HG03460 (cell line): ENCODE data around the gene ADM.
"Not testable (repeated sequence)": the region's sequence is repeated elsewhere in the genome, so short reads cannot be mapped to it uniquely, and the experiment has no call there.

Experiments used
- ATAC-seq: cut with Tn5 transposase; IDR thresholded peaks from one replicate; pipeline ENCODE4 v1.9.1; 2021; ENCODE audit not compliant: unreplicated experiment

The ADM gene

DNA sequence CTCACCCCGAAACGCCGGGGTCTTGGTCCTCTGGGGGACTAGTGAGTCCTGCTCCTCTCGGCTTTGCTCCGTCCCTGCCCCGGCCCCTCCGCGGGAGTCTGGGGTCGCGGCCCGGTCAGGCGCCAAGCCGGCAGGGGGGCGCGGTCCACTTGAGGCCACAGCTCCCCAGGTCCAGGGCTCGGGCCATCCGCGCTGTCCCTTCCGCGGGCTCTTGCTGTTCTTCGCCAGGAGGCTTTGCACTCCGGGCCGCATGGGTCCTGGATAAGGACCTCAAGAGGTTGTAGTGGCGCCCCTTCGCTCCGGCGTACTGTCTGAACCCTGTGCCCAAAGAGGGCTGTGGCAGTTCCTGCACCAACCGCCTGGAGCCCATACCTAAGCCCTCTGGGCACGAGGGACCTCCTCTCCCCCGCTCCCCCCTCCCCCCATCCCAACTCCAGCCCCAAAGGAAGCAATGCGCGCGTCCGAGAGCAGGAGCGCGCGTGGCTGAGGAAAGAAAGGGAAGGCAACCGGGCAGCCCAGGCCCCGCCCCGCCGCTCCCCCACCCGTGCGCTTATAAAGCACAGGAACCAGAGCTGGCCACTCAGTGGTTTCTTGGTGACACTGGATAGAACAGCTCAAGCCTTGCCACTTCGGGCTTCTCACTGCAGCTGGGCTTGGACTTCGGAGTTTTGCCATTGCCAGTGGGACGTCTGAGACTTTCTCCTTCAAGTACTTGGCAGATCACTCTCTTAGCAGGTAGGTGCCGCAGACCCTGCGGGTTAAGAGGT lies at the start of gene ADM:
TSS of gene ADM (plus strand) at position 579 of the 767 bp plus-strand sequence. CDS start 628 bp downstream, outside the sequence.
- ATAC-seq, result no peak

DNA sequence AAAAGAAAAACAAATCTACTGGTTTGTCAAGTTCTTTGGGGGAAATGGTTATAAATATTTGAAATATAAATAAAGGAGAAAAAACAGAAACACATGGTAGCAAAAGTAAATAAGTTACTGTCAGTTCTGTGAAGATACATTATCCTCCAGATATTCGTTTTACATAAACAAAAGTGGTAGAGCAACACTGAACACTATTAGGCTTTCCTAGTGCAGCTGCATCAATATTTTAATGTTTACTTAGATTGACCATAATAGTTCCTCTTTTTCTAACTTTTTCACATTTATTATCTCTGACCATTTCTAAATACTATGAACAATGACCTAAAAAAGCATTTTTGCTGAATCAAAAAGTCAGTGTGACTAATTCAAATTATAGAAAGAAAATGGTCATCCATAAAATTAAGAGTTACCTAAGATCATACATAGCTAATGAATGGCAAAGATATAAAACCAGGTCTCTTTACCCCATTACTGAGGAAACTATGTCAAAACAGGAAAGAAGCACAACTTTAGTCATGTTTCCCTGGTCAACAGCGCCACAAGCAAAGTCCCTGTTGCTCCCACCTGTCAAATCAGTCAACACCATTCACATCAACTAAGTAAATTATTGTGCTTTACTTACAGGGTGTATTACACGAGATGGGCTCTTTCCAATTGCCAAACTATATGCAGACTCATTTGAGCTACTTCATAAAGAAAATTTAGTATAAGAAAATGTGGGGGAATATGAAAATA lies 49.3 kb upstream of the ADM start:
- ATAC-seq, result no peak

DNA sequence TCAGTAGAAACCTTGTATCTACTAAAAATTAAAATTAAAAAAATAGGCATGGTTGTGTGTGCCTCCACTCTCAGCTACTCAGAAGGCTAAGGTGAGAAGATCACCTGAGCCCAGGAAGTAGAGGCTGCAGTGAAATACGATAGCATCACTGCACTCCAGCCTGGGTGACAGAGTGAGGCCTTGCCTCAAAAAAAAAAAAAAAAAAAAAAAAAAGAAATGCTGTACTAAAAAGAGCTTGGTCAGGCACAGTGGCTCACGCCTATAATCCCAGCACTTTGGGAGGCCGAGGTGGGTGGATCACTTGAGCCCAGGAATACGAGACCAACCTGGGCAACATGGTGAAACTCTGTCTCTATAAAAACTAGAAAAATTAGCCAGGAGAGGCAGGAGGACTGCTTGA lies 47.4 kb upstream of the ADM start:
- ATAC-seq, result no peak

- ATAC-seq, result no peak
Observed at GRCh38 chr11:10261821-10262220, 43.1 kb upstream of the ADM start.

GRCh38 chr11:10263929-10264328 lies 40.9 kb upstream of the ADM start:
- ATAC-seq, result no peak

- ATAC-seq, result not testable (repeated sequence)
Observed at GRCh38 chr11:10264716-10265115, 40.2 kb upstream of the ADM start.

DNA sequence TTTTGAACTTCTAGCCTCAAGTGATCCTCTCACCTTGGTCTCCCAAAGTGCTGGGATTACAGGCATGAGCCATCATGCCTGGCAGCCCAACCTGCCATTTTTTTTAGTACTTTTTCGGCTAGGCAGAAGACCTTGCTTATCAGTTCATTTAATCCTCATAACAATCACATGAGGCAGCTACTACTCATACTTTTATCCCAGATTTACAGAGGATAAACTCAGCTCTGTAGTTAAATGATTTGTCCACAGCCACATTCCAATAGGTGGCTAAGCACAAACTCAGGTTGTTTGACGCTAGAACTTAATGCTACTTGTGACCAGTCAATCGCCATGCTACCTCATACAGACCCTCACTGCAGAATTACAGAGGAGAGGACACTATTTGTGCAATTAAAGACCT lies 38.9 kb upstream of the ADM start:
- ATAC-seq, result no peak

GRCh38 chr11:10267821-10268220 lies 37.1 kb upstream of the ADM start:
- no peak for ATAC-seq

DNA sequence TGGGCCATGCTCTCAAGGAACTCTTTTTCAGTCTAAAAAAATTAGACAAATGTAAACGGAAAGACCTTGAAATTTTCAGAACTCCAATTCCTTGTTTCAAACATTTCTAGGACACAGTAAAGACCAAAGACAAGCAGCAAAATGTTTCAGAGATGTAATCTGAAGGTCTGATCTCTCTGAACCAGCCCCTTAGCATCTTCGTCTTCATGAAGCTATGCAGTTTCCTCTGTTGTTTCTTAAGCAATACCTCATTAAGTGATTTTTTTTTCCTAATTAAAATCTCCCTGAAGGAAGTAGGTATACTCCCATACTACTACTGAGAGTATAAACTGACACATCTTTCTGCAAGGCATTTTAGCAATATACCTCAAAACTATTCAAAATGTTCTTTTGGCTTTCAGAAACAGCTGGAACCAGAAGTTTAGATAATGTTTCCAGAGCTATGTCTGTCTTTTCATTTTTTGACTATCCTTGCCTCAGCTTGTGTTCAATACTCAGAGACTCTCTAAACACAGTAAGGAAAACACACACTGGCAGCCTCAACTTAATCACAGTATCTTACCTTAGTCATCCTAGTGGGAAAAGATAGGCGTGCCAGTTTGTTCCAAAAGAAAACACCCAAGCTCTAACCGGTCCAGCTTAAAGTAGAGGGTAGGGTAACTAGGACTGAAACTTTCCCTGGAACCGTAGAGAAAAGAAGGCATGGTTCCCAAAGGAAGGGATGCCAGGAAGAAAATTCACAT lies 36.0 kb upstream of the ADM start:
- no peak for ATAC-seq

DNA sequence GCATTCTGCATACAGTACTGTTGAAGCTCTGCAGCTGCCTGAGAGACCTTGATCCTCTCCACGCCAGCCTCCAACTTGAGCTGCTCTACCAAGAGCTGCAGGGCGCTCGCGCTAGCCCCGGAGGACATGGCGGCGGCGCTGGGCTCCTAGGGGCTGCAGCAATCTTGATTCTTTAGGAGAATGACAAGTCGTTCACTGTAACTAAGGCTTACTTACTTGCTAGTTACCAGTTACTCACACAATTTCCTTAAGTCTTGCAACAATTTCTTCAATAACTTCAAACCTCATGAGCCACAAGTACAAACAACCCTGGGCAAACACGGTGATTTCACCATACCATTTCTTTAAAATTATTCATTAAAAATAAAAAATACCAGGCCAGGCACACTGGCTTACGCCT lies 32.7 kb upstream of the ADM start:
- no peak for ATAC-seq

DNA sequence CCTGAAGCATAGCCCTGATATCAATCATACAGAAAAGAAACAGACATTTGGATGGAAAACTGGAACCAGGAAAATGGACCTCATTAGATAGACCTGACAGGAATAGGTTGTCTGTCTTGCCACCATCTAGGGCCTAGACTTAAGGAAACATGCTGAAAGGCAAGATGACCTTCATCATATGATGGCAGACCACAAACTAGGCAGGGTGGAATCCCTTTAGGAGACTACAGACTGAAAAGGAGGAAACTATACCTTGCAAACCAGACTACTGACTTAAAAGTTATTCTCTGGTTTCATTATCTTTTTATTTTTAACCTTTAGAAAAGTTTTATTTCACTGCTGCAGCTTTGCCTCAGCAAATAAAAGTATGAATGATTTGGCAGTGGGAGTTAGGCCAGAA lies 31.1 kb upstream of the ADM start:
- no peak for ATAC-seq

GRCh38 chr11:10274726-10275125 lies 30.1 kb upstream of the ADM start:
- no peak for ATAC-seq

DNA sequence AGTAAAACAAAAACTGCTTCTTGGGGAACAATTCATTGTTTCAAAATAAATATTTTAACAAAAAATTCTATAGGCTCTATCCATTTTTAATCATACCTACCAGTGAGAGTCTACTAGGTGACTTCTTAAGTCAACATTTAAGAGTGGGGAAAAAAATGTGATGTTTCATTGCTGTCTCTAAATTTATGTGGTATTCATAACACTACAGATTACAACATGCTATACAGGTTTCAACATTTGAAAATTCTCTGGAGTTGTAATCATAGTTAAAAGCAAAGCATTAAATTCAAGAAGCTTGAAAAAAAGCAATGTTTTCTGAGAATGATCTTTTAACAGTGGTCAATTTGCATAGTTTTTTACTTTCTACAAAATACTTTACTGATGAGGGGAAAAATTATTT lies 29.2 kb upstream of the ADM start:
- no peak for ATAC-seq

DNA sequence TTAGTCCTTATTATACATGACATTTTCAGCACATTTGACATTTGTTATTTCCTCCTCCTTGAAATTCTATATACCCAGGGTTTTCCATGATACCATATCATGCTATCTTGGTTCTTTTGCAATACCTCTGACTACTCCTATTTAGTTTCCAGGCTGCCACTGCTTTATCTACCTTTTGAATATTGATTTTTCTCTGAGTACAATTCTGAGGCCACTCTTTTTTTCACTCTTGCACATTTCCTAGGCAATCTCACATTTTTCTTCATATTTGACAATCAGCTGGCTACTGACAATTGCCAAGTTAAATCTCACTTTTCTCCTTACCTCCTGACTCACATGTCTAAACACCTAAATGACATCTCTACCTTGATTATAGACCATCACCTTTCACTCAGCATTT lies 22.8 kb upstream of the ADM start:
- no peak for ATAC-seq

- ATAC-seq, result no peak
Observed at GRCh38 chr11:10283991-10284390, 20.9 kb upstream of the ADM start.

GRCh38 chr11:10285148-10285802 lies 19.6 kb upstream of the ADM start:
- ATAC-seq, result no peak

DNA sequence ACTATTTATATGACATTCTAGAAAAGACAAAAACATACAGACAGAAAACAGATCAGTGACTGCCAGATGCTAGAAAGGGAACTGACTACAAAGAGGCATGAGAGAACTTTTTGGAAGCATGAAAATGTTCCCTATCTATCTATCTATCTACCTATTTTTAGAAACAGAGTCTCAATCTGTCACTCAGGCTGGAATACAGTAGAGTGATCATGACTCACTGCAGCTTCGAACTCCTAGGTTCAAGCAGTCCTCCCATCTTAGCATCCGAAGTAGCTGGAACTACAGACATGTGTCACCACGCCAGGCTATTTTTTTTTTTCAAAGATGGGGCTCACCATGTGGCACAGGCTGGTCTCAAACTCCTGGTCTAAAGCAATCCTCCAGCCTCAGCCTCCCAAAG lies 17.7 kb upstream of the ADM start:
- no peak for ATAC-seq

GRCh38 chr11:10287766-10288715 lies 16.8 kb upstream of the ADM start:
- ATAC-seq, result no peak

- no peak for ATAC-seq
Observed at GRCh38 chr11:10288881-10289764, 15.8 kb upstream of the ADM start.
